GF-D8 (cell line): Measurements from ENCODE around the gene CARM1.
A peak's percentile ranks its signal among the peaks of the same experiment; 100 is the strongest.
"Not testable (repeated sequence)": the region's sequence is repeated elsewhere in the genome, so short reads cannot be mapped to it uniquely, and the experiment has no call there.

Experiments used
- DNase-seq: peaks from one replicate; lab custom pipeline; 2025; lab: John Stamatoyannopoulos, UW

Gene CARM1

DNA sequence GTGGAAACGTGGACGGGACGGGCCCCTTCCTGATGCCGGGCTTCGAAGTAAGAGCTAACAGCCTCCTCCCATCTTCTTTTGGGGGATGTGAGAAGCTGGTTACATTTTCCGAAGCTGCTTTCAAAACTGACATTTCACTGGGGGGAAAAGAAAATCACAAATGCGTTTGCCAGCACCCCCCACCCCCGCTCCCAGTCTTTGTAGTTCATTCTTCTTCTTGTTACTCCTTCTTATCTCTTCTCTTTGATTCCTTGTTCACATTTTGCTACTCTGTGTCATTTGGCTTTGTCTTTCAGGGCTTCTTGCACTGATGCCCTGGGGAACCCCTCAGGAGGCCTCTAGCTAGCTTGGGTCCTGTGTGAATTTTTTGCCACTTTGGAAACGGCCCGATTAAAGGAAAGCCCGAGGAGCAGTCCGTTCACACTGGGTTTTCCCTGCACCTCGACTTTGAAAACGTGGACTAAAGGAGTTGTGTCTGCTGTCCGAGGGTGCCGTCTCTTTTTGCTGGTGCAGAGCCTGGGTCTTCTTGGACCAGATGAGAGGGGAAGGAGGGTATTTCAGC is 1.3 kb downstream of the CARM1 start:
- DNase-seq, result no peak

DNA sequence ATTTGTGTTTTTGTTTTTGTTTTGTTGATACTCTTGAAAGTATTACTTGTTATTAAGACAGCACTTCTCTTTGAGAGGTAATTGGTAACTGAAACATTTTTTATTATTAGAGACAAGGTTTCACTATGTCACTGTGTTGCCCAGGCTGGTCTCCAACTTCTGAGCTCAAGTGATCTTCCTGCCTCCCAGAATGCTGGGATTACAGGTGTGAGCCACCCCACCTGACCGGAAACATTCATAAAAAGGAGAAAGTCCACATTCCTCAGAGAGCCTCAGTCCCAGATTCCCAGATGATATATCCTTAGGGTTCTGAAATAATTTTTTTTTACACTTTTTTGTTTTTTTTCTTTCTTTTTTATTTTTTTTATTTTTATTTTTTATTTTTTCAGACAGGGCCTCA is 2.7 kb downstream of the CARM1 start:
- no peak for DNase-seq

GRCh38 chr19:10876459-10877240 is 5.3 kb downstream of the CARM1 start:
- DNase-seq, result no peak

GRCh38 chr19:10877608-10878007 is 6.3 kb downstream of the CARM1 start:
- DNase-seq, result not testable (repeated sequence)

GRCh38 chr19:10878253-10878652 is 6.9 kb downstream of the CARM1 start:
- DNase-seq, result no peak

DNA sequence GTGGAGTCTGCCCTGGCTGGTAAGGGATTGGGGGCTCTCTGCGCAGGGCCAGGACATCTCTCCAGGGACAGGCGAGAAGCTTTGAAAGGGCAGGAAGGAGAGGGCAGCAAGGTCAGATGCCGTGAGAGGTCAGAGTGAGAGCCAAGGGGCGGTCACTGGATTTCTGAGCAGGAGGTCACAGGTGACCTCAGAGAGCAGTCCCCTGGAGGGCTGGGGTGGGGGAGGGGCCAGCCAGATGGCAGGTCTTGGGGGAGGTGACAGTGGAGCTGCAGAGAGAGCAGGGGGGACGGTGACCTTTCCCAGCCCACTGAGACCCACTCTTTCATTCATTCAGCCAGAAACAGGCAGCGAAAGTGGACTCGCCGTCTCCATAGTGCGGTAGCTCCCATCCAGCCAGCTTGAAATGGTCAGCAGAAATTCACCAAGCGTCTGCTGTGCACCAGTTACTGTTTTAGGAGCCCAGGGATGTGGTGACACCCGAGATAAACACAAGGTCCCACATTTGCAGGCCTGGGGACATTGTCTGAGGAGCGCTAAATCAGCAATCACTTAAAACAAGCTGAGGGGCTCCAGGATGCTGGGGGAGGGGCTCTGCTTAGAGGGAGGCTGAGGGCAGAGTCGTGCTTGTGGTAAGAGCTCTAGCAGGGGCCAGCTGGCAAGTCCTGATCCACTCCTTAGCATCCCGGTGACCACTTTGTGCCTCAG is 10.2 kb downstream of the CARM1 start:
- no peak for DNase-seq

DNA sequence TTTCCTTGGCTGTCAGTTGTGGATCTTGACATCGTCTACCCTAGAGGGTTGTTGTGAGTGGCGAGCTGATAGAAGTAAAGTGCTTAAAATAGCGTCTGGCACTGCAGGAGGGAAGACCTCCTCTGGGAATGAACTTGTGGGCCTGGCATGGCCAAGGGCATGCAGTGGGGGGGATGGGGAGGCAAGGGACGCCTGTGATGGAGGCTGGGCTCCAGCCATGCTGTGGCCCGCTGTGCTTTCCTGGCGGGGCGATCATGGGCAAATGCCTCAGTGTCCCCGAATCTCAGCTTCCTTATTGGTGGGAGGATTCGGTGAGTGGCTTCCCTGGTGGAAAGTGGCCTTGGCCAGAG is 10.7 kb downstream of the CARM1 start:
- no peak for DNase-seq

DNA sequence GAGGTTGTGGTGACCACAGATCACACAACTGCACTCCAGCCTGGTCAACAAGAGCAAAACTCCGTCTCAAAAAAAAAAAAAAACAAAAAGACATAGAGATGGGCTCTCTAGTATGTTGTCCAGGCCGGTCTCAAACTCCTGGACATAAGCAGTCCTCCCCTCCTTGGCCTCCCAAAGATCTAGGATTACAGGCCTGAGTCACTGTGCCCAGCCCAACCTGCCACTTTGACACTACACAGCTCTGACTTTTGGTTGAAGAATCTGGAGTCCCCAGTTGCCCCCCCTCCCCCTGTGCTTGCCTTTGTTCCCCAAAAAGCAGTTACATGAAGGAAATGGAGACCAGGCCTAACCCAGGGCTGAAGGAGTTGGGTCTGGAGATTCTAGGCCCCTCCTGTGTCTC is 12.9 kb downstream of the CARM1 start:
- no peak for DNase-seq

GRCh38 chr19:10885201-10886169 is 14.1 kb downstream of the CARM1 start:
- no peak for DNase-seq

- DNase-seq, result no peak
Observed at GRCh38 chr19:10887616-10888367, 16.4 kb downstream of the CARM1 start.

DNA sequence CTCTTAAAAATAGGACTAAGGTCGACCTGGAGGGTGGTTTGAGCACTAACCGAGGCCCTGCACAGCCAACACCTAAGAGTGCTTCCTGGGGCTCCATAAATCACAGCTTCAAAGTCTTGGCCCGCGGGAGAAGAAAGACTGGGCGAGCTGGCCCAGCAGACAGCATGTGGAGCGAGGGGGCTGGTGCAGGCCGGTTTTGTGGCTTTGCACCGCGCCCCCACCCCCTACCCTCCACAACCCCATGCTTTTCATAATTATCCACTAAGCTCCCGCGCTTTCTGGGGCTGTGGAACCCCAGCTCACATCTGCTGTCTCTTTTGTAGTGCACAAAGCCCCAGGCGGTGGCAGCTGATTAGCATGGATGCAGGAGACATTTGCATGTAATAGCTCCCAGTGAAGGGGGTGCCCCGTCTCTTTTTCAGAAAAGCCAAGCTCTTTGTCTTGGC is 17.1 kb downstream of the CARM1 start:
- no peak for DNase-seq

GRCh38 chr19:10889880-10890279 is 18.5 kb downstream of the CARM1 start:
- no peak for DNase-seq

GRCh38 chr19:10891405-10892086 is 20.2 kb downstream of the CARM1 start:
- DNase-seq, result no peak

DNA sequence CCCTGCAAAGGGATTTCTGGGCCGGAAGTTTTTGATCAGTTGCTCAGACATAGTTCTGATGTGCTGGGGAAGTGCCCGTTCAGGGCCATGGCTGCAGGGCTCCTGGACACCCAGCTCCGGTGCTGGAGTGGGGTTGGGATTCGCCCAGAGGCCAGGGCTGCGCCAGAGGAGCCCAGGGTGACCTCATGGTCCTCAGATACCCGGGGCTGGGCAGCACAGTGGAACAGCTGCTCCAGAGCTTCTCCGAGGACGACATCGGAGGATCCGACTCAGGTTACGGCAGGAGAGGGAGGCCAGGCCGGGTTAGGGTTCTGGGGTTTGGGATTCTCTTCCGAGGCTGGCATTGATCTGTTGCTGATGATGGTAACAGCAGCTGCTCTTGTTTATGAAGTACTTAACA is 20.9 kb downstream of the CARM1 start:
- DNase-seq, result no peak

DNA sequence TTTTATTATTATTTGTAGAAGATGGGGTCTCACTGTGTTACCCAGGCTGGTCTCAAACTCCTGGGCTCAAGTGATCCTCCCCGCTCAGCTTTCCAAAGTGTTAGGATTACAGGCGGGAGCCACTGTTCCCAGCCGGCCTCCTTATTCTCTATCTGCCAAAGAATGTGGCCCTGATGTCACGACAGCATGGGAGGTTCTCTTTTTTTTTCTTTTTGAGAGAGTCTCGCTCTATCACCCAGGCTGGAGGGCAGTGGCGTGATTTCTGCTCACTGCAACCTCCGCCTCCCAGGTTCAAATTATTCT is 23.5 kb downstream of the CARM1 start:
- no peak for DNase-seq

GRCh38 chr19:10895363-10895762 is 24.0 kb downstream of the CARM1 start:
- no peak for DNase-seq

DNA sequence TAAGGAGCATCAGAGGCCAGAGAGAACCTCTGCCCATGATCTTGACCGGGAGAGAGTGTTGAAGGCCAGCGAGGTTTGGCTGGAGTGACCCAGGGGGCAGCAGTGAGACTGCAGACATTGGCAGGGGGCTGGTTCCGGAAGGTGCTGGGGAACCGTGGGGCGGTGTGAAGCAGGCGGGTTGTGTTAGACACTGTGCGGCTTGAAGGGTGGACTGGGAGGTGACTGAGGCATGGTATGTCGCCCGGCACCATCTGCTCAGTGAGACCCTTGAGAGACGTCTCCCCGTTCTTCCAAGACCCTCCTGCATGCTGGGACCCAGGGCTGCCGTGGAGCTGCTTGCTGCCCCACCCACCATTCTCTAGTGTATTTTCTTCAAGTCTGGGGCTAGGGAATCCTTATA is 24.6 kb downstream of the CARM1 start:
- no peak for DNase-seq

DNA sequence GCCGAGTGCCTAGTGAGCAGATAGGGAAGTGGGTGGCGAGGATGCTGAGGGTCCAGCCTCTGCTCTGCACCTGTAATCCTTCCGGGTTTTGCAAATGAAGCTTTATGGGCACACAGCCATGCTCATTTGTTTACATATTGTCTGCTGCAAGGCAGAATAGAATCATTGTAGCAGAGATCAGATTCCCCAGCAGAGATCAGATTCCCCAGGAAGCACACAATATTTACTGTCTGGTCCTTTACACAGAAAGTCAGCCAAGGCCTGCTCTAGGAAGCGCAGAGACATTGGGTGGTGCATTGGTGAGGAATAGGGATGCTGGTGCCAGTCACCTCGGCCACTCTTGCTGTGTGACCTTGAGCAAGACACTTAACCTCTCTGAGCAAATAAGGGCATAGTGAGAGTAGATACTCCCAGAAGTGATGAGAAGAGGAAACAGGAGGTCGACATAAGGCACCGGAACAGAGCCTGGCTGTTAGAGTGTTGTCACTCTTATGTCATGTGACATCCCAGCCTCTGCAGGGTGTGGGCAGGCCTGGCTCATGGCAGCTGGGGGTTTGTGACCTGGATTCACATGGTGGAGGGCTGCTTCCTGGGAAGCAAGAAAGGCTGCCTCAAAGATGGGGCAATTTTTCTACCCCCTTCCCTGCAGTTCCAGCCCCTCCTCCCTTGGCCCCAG is 25.6 kb downstream of the CARM1 start:
- peak; percentile 9 for DNase-seq

GRCh38 chr19:10898633-10899032 is 27.3 kb downstream of the CARM1 start:
- DNase-seq, result no peak

DNA sequence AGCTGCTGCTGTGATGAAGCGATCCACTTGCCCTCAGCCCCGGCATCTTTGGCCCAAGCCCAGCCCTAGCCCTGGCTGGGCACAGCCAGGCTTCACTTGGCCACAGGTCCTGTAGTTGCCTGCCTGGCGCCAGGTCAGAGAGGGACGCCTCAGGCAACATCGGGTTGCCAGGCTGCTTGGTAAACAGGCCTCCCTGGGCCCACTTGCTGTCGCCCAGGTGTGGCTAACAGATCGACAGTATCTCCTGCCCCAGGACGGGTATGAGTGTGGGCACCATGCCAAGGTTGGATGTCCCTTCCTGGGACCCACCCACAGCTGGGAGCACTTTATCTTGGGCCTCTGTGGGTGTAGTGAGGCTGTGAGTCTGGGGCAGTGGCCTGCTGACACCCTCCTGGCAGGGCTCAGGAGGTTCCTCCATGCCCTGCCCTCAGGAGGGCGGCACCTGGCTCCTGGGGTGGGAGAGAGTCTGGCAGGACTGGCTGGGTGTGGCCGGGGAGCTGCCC is 27.8 kb downstream of the CARM1 start:
- no peak for DNase-seq
